GM23248 (cell line): ENCODE measurements around the gene PEX10.

Experiments used
- EZH2 ChIP-seq: fragments of 200-600 bp; sonication (generic); IDR thresholded peaks from 2 replicates; pipeline ENCODE4 v1.6.1; 2018; ENCODE audit warnings: antibody characterized with exemption, mild to moderate bottlenecking; ENCODE audit not compliant: insufficient read depth, poor library complexity, severe bottlenecking
- EZH2phosphoT487 ChIP-seq: fragments of 200-600 bp; sonication (generic); IDR thresholded peaks from 2 replicates; pipeline ENCODE4 v1.6.1; 2018; ENCODE audit warnings: antibody characterized with exemption, moderate library complexity, mild to moderate bottlenecking, low read depth; ENCODE audit not compliant: insufficient read depth

DNA sequence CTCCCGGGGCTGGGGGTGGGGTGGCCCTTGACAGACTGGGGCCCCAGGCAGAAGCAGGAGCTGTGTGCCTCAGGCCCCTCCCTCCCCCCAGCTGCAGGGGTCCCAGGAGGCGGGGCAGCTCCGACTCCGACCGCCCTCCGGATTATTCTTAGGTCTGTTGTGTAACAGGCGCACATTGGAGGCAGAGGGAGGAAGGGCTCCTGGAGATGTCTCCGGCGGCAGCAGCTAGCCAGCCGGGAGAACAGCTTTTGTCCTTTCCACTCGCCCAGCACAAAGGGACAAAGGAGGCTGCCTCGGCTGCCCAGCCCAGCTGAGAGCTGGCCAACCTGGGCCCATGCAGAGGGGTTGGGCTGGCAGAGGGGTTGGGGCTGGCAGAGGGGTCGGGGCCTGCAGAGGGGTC, 34.0 kb upstream of the PEX10 start:
- TF ChIP-seq EZH2phosphoT487, result no peak
- no peak for TF ChIP-seq EZH2
